MCF 10A (cell line): ENCODE results near the gene TAAR2. TPM values are rescaled to one million over a fixed set of nuclear protein-coding genes. Genes with fewer than 3 reads are reported as not detected.

ENCODE experiments used
- BruUV-seq: library from RNA; stranded (reverse); fragments of 400-500 nt; replicated peaks from 2 replicates; lab custom pipeline; 2021; lab: Mats Ljungman, UMichigan
- CTCF ChIA-PET: fragments of 300-600 bp; sonication (Branson Sonifier 250); formaldehyde crosslinking; extraction: SDS; loops from one replicate; lab custom pipeline; 2021; ENCODE audit warnings: antibody characterized with exemption, inconsistent platforms; lab: Yijun Ruan, JAX
- POLR2A ChIA-PET: fragments of 300-600, 350-650 bp; sonication (Branson Sonifier 250); formaldehyde crosslinking; extraction: SDS; loops from one replicate; lab custom pipeline; 2020; ENCODE audit warnings: antibody characterized with exemption, inconsistent platforms; lab: Yijun Ruan, JAX
- DNase-seq: peaks from one replicate; pipeline ENCODE4 v3.0.0-alpha.2; 2018; ENCODE audit not compliant: unreplicated experiment
- H3K27ac Mint-ChIP-seq: one replicate; pipeline ENCODE4 v1.8.0; 2022; ENCODE audit warnings: mild to moderate bottlenecking, low read depth, mixed read lengths; ENCODE audit not compliant: unreplicated experiment
- H3K27me3 Mint-ChIP-seq: one replicate; pipeline ENCODE4 v1.8.0; 2022; ENCODE audit warnings: mixed read lengths; ENCODE audit not compliant: insufficient read depth, unreplicated experiment
- H3K36me3 Mint-ChIP-seq: one replicate; pipeline ENCODE4 v1.8.0; 2022; ENCODE audit warnings: mild to moderate bottlenecking, moderate library complexity, mixed read lengths; ENCODE audit not compliant: insufficient read depth, unreplicated experiment
- H3K4me1 Mint-ChIP-seq: one replicate; pipeline ENCODE4 v1.8.0; 2022; ENCODE audit warnings: mixed read lengths; ENCODE audit not compliant: insufficient read depth, unreplicated experiment
- H3K4me3 Mint-ChIP-seq: one replicate; pipeline ENCODE4 v1.8.0; 2022; ENCODE audit warnings: mild to moderate bottlenecking, moderate library complexity, mixed read lengths; ENCODE audit not compliant: unreplicated experiment
- H3K9me3 Mint-ChIP-seq: one replicate; pipeline ENCODE4 v1.8.0; 2022; ENCODE audit warnings: mixed read lengths; ENCODE audit not compliant: unreplicated experiment
- CTCF ChIP-seq: fragments of 200-600 bp; IDR thresholded peaks from one replicate; pipeline ENCODE4 v1.8.0; 2022; ENCODE audit warnings: antibody characterized with exemption, mild to moderate bottlenecking; ENCODE audit not compliant: unreplicated experiment
- intact Hi-C: fragments of 100-400 bp; cut with micrococcal nuclease; formaldehyde crosslinking; loops from 2 replicates; pipeline ENCODE4 v1.14.1; 2022
- total RNA-seq: library from RNA; stranded (reverse); gene quantifications from 2 replicates; pipeline ENCODE4 v1.2.3, GENCODE V29; 2022

The TAAR2 gene
- total RNA-seq, 1 experiment from 2014 or later: not detected

- Mint-ChIP-seq H3K27me3 (peaks cover 100% of the 10 kb centered on the region), H3K27ac (no peak overlapping the region), H3K36me3 (no peaks in the 10 kb centered on the region), H3K4me1 (no peaks in the 10 kb centered on the region), H3K4me3 (no peak overlapping the region), H3K9me3 (no peaks in the 10 kb centered on the region)
- no peak for TF ChIP-seq CTCF
- BruUV-seq: no TSS peak
- ChIA-PET CTCF (interaction anchor here (0.6 kb wide), 1 partner anchor 227 kb away, joined by 3 read pairs; no protein-coding TSS in a partner anchor), POLR2A (no interaction called here)
- no peak for DNase-seq
- intact Hi-C loops: no loop called here
Observed at GRCh38 chr6:132568611-132569010, 55.5 kb downstream of the TAAR2 start.

- H3K9me3 Mint-ChIP-seq: no peaks in the 10 kb centered on the region
- ChIA-PET POLR2A (no interaction called here), CTCF (no interaction called here)
- intact Hi-C loops: no loop called here
- no TSS peak for BruUV-seq
- no peaks in the 10 kb centered on the region for H3K36me3 Mint-ChIP-seq
- no peak for DNase-seq
- H3K27me3 Mint-ChIP-seq: peaks cover 100% of the 10 kb centered on the region
- no peaks in the 10 kb centered on the region for H3K4me1 Mint-ChIP-seq
- no peak overlapping the region for H3K4me3 Mint-ChIP-seq
- TF ChIP-seq CTCF: no peak
- H3K27ac Mint-ChIP-seq: no peak overlapping the region
Observed at GRCh38 chr6:132567566-132567965, 56.5 kb downstream of the TAAR2 start.

Other genes with a start within 250 kb of the TAAR2 start
- gene MOXD1, start 222.8 kb downstream of the TAAR2 start, total RNA-seq: 0.09 TPM in 1 of 2 replicates, not detected in the other
- gene STX7, start 111.2 kb downstream of the TAAR2 start, total RNA-seq: 31.3 and 33.0 TPM in 2 replicates
- not detected in 2 replicates for gene TAAR9, start 86.0 kb downstream of the TAAR2 start, total RNA-seq
- gene TAAR8, start 71.6 kb downstream of the TAAR2 start, total RNA-seq: not detected in 2 replicates
- not detected in 2 replicates for gene TAAR6, start 54.0 kb downstream of the TAAR2 start, total RNA-seq
- not detected in 2 replicates for gene TAAR5, start 34.5 kb downstream of the TAAR2 start, total RNA-seq
- not detected in 2 replicates for gene TAAR1, start 34.9 kb upstream of the TAAR2 start, total RNA-seq
- gene VNN1, start 89.8 kb upstream of the TAAR2 start, total RNA-seq: 3.5 and 5.4 TPM in 2 replicates
- not detected in 2 replicates for gene VNN2, start 133.6 kb upstream of the TAAR2 start, total RNA-seq
- 19.5 and 21.0 TPM in 2 replicates for gene SLC18B1, start 174.4 kb upstream of the TAAR2 start, total RNA-seq
- 2,392 and 2,805 TPM in 2 replicates for gene RPS12, start 190.3 kb upstream of the TAAR2 start, total RNA-seq